LoVo (cell line): ENCODE results near the gene ZFHX3.
"Not testable (repeated sequence)": the region's sequence is repeated elsewhere in the genome, so short reads cannot be mapped to it uniquely, and the experiment has no call there.

ENCODE experiments used
- DNase-seq: peaks from one replicate; pipeline ENCODE4 v3.0.0-alpha.2; 2016; ENCODE audit warnings: low spot score

ZFHX3 gene

GRCh38 chr16:73020409-73020884 lies 27.5 kb downstream of the ZFHX3 start:
- peak; percentile 34 for DNase-seq

- no peak for DNase-seq
These were observed 28.2 kb downstream of the ZFHX3 start for GRCh38 chr16:73019457-73020362.

- DNase-seq, result no peak
These were observed 29.0 kb downstream of the ZFHX3 start for GRCh38 chr16:73018821-73019456.

- no peak for DNase-seq
These were observed 30.6 kb downstream of the ZFHX3 start for GRCh38 chr16:73017321-73017720.

GRCh38 chr16:73016488-73016830 lies 31.5 kb downstream of the ZFHX3 start:
- DNase-seq, result peak; percentile 63

GRCh38 chr16:73015612-73016487 lies 32.1 kb downstream of the ZFHX3 start:
- DNase-seq, result no peak

GRCh38 chr16:73014768-73015167 lies 33.2 kb downstream of the ZFHX3 start:
- no peak for DNase-seq

GRCh38 chr16:73013974-73014373 lies 34.0 kb downstream of the ZFHX3 start:
- no peak for DNase-seq

- no peak for DNase-seq
These were observed 35.6 kb downstream of the ZFHX3 start for GRCh38 chr16:73012341-73012740.

GRCh38 chr16:73011926-73012325 lies 36.0 kb downstream of the ZFHX3 start:
- DNase-seq, result no peak

GRCh38 chr16:73010150-73010676 lies 37.7 kb downstream of the ZFHX3 start:
- no peak for DNase-seq

- not testable (repeated sequence) for DNase-seq
These were observed 38.2 kb downstream of the ZFHX3 start for GRCh38 chr16:73009710-73010109.

GRCh38 chr16:73006026-73006425 lies 41.9 kb downstream of the ZFHX3 start:
- DNase-seq, result no peak

- no peak for DNase-seq
These were observed 45.1 kb downstream of the ZFHX3 start for GRCh38 chr16:73002866-73003265.

GRCh38 chr16:73000907-73001521 lies 46.9 kb downstream of the ZFHX3 start:
- no peak for DNase-seq

GRCh38 chr16:73000020-73000906 lies 47.7 kb downstream of the ZFHX3 start:
- DNase-seq, result no peak

- DNase-seq, result no peak
These were observed 48.3 kb downstream of the ZFHX3 start for GRCh38 chr16:72999541-73000019.

GRCh38 chr16:72997141-72997542 lies 50.8 kb downstream of the ZFHX3 start:
- no peak for DNase-seq

- DNase-seq, result no peak
These were observed 51.5 kb downstream of the ZFHX3 start for GRCh38 chr16:72996291-72997062.

GRCh38 chr16:72995882-72996270 lies 52.1 kb downstream of the ZFHX3 start:
- DNase-seq, result not testable (repeated sequence)
